Measurements from ENCODE around the gene LHPP.
A peak's percentile ranks its signal among the peaks of the same experiment; 100 is the strongest.
"Not testable (repeated sequence)": the region's sequence is repeated elsewhere in the genome, so short reads cannot be mapped to it uniquely, and the experiment has no call there.

LHPP gene

GRCh38 chr10:124537166-124537725 lies 75.6 kb downstream of the LHPP start:
- no peak for DNase-seq (ENCODE audit: low spot score)

DNA sequence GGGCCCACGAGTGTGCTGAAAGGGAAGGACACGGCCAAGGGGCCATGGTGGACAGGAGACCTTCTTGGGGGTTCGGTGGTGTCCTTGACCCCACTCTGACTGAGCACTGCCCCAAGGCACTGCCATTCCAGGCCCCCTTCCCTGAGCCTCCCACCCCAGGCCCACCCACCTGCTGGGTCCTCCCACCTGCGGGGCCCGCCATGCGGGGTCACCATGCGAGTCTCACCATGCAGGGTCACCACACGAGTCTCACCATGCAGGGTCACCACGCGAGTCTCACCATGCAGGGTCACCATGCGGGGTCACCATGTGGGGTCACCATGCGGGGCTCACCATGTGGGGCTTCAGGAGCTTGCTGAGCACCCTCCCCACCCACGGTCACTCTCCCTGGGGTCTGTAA lies 76.3 kb downstream of the LHPP start:
- no peak for DNase-seq (ENCODE audit: low spot score)

DNA sequence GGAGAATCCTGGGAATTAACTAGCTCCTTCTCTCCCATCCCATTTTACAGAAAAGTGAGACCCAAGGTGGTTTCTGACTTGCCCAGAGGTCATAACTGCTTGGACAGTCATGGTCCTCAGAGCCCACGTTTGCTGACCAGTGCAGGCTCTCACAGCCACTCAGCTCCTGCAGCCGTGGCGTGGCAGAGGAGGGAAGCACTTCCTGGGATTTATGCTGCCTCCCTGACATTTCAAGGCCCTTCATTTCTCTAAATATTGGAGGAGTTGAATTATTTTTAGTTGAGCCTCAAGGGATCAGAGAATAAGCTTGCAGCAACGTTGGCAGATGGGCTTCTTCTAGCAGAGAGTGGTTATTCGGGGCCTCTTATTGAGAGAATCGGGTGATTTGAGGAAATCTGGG lies 77.1 kb downstream of the LHPP start:
- DNase-seq (ENCODE audit: low spot score), result no peak

GRCh38 chr10:124539935-124540641 lies 78.5 kb downstream of the LHPP start:
- peak; percentile 48 for DNase-seq (ENCODE audit: low spot score)

DNA sequence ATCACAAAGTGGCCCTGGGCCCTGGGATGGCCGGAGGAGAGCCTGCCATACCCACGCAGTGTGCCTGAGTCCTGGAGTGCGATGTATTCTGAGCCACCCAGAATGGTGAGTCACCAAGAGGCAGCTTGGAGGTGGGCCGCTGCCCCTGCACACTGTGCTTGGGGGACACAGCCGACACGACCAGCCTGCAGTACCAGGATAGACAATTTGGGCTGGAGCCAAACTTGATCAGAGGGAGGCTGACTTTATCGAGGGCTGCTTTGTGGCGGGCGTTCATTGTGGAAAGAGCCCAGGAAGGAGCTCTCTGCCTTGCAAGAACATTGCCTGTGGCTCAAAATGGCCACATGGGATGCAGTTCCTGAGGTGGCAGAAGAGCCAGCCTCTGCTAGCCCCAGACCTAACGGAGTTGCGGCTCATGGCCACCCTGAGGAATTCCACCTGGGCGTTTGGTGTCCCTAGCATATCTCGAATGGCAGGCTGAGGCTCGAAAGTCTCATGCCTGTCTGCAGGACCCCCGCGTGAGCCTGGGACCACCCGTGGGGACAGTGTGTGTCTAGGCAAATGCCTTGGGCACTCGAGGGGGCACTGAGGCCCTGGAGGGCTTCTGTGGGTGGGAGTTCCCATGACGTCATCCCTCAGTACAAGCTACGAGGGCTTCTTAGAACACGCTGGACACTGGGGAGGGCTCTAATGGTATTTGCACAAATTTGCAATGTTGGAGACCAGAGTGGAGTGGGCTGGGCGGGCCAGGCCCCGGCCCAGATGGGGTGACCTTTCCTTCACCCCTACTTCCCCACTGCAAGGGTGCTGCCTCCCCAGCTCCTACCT lies 79.7 kb downstream of the LHPP start:
- no peak for DNase-seq (ENCODE audit: low spot score)

DNA sequence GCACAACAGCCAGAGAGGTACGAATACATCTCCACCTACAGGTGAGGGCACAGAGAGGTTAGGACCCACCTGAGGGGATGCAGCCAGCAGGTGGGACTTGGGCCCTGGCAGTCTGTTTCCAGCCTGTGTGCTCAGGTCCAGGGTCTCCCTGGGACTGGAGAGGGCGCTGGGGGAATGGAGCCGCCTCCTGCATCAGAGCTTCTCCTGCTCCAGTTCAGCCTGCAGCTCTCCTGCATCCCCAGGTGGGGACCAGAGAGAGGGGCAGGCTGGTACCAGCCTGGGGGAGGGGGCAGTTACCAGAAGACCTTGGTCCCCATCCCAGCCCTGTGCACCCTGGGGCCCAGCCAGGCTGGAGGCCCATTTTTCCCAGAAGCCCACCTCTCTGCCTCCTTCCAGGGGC lies 80.7 kb downstream of the LHPP start:
- no peak for DNase-seq (ENCODE audit: low spot score)

GRCh38 chr10:124543146-124543545 lies 81.5 kb downstream of the LHPP start:
- DNase-seq (ENCODE audit: low spot score), result no peak

DNA sequence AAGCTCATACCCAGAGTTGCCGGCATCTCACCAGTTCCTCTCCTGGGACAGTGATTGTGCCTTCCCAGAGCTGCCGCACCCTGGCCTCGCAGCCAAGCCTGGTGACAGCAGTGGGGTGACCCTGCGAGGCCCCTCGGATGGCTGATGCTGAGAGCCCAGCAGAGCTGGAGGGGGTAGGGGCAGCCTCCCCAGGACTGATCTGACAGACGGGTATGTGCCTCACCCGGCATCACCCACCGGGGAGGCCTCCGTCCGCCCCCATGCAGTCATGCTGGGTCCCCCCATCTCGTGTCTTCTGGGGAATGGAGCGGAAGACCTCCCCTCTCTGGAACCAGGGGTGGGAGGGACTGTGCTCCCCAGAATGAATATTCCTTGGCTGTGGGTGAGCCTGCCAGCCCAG lies 82.3 kb downstream of the LHPP start:
- no peak for DNase-seq (ENCODE audit: low spot score)

DNA sequence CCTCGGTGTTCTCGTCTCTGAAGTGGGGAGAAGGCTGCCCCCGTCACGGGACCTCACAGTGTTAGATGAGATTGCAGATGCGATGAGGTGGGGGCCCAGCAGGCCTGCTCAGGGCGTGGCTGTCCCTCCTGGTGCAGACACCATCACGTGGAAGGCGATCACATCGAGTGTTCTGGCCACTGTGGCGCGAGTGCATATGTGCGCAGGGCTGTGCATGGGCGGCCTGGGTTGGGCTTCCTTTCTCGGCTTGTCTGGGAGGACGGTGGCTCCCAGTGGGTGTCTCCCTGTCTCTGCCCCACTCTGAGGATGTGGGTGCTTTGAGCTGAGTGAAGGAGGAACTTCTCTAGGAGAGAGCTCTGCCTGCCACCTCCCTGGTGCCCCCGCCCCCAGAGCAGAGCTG lies 83.1 kb downstream of the LHPP start:
- DNase-seq (ENCODE audit: low spot score), result no peak

DNA sequence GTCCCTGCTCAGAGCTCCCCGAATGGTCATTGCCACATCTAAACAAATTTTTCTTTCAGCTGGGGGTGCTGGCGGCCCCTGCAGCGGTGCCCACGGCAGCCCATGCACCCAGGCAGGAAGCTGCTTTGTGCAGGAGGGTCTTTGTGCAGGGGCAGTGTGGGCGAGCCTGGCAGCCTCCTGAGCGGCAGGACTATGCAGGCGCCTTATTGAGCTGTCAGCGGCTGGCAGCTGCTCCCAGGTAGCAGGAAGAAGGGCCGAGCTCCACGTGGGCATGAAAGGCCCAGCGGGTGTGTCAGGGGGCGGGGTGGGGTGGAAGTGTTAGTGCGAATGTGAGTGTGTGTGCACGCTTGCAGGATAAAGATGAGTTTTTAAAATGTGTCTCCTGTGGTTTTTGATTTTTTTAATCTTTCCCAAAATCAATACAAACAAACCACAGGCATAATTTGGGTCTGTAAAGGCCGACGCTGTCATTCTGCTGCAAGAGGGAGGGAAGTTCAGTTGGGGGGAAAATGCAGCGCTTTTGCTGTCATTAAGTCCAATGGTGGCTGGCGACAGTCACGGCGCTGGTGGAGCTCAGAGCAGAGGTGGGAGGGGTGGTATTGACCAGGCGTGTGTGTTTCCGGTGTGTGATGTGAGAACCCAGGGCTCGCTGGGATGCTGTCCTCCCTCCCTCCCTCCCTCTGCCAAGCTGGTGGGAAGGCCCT lies 83.9 kb downstream of the LHPP start:
- no peak for DNase-seq (ENCODE audit: low spot score)

GRCh38 chr10:124546055-124546369 lies 84.4 kb downstream of the LHPP start:
- no peak for DNase-seq (ENCODE audit: low spot score)

DNA sequence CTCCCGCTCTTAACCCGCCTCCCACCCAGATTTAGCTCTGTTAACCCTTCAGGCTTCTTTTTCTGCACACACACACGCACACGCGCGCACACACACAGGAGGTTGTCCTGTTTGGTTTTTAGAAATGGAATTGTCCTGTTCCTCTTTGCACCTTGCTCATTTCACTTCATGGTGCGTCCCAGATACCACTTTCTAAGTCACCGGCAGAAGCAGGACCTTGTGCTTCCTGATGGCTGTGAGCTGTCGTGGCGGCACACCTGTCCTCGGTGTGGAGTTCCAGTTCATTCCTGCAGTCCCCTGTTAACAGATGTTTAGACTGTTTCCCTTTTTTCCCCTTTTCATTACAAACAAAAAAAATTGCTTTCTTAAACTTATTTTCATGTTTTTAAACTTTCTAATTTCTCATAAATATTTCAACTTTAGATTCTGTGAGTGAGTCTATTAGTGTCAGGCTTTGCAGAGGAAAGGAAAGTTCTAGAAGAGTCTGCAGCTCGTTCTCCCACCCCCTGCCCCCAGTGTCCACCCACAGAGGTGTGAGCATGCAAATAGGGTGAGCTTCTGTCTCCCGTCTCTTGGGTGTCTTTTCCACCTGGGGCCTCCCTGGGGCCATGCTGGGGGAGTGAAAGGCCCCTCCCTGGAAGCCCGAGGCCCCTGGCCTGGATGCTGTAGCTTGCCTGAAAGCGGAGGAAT lies 85.5 kb downstream of the LHPP start:
- no peak for DNase-seq (ENCODE audit: low spot score)

DNA sequence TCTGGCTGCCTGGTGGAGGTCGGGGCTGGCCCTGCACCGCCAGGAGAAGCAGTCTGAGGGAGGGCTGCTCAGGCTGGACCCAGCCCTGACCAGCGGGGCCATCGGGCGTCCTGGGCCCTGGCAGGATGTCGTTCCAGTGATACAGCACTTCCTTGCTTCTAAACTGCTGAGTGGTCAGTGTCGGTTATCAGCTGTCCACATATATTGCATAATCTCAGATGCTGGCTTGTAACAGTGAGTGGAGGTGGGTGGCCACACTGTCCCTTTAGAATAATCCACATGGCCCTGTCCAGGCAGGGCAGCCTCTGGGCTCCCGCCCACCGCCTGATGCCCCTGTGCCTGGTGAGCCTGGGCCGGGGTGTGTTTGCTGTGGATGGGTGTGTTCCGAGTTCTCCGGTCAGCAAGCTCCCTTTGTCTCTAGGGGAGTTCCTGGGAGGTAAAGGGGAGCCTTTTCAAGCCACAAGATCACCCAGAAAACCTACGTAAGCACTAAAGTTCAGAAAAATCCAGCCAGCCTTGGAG lies 86.1 kb downstream of the LHPP start:
- no peak for DNase-seq (ENCODE audit: low spot score)

DNA sequence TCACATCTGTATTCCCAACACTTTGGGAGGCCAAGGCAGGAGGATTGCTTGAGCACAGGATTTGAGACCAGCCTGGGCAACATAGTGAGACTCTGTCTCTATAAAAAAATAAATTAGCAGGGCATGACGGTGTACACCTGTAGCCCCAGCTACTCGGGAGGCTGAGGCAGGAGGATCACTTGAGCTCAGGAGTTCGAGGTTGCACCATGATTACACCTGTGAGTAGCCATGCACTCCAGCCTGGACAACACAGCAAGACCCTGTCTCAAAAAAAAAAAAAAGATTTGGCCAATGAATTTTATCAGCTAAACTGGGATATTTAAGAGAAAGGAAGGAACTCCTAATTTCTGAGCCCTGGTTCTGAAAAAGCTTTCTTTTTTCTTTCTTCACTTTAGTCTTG lies 87.5 kb downstream of the LHPP start:
- DNase-seq (ENCODE audit: low spot score), result not testable (repeated sequence)

- DNase-seq (ENCODE audit: low spot score), result no peak
These were observed 88.8 kb downstream of the LHPP start for GRCh38 chr10:124550293-124551034.

DNA sequence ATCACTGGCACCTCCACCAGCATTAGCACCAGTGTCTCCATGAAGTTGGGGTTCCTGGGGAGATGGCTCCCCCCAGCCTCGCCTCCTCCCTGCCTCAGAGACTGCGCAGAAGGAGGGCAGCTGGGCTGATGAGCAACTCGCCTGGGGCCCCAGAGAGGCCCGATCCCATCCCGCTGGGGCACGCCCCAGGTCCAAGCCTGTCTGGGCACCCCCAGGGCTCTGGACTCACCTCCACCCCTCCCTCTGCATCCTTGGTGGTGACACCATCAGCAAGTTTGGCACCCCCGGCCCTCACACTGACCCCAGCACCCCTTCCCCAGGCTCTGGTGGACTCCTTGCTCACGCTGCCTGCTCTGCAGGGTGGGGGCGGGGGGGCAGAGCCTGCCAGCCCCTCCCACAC lies 89.5 kb downstream of the LHPP start:
- DNase-seq (ENCODE audit: low spot score), result no peak

DNA sequence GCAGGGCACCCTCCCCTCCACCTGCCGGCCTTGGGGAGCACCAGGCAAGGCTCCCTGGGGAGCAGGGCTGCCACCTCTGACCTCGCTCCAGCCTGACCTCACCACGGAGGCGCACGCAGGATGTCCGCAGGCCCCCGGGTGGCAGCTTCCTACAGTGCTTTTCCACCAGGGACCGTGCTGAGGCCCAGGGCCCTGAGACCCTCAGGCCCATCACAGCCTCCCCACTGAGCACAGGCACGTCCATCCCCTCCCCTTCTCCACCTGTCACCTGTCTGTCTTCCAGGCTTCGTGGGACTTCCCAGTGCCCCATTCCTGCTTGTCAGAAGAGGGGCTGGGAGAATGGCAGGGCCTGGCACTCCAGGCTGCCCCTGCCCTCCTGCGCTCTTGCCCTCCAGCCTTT lies 90.1 kb downstream of the LHPP start:
- no peak for DNase-seq (ENCODE audit: low spot score)

GRCh38 chr10:124552691-124553276 lies 91.2 kb downstream of the LHPP start:
- DNase-seq (ENCODE audit: low spot score), result no peak

DNA sequence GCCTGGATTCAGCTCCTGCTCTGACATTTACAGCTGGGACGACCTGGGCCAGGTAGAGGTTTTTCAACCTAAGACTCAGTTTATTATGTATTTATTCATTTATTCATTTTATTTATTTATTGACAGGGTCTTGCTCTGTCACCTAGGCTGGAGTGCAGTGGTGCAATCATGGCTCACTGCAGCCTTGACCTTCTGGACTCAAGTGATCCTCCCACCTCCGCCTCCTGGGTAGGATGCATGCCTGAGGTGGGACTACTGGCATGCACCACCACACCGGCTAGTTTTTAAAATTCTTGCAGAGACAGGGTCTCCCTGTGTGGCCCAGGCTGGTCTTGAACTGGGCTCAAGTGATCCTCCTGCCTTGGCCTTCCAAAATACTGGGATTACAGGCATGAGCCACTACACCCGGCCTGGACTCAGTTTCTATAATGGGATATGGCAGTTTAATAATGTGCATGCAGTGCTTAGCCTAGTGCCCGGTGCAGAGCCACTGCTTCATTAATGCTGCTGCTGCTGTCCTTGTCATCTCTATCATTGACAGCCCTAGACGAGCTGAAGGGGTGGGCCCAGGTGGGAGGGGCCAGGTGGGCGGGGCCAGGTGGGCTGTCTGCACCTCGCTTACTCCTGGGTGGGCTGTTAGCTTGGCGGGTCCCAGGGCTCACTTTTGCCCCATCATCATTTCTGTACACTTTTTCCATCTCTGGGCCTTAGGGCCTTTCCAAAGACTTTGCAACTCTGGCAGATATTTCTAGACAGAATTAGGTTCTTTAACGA lies 92.6 kb downstream of the LHPP start:
- DNase-seq (ENCODE audit: low spot score), result no peak

- DNase-seq (ENCODE audit: low spot score), result no peak
These were observed 95.5 kb downstream of the LHPP start for GRCh38 chr10:124557167-124557566.
